Panc1 (cell line): ENCODE measurements around the gene SIGMAR1. TPM values are rescaled to one million over a fixed set of nuclear protein-coding genes. Genes with fewer than 3 reads are reported as not detected.

Experiments
- ATAC-seq: fragments of 200-7000 bp; cut with Tn5 transposase; 2 replicates; pipeline ENCODE4 v1.9.1; 2020; ENCODE audit warnings: mild to moderate bottlenecking, moderate library complexity
- BruUV-seq: library from RNA; stranded (reverse); fragments of 400-500 nt; replicated peaks from 2 replicates; lab custom pipeline; 2021; lab: Mats Ljungman, UMichigan
- CTCF ChIA-PET: fragments of 300-600 bp; sonication (Branson Sonifier 250); formaldehyde crosslinking; loops from one replicate; lab custom pipeline; 2022; ENCODE audit warnings: antibody characterized with exemption; lab: Charles Lee
- POLR2A ChIA-PET: fragments of 300-600 bp; sonication (Branson Sonifier 250); formaldehyde crosslinking; loops from one replicate; lab custom pipeline; 2022; ENCODE audit warnings: antibody characterized with exemption; lab: Charles Lee
- DNase-seq: peaks from one replicate; pipeline ENCODE4 v3.0.0-alpha.2; 2010; ENCODE audit warnings: low read depth, low spot score
- H3K27ac ChIP-seq: 2 replicates; pipeline ENCODE4 v1.5.1; 2011; ENCODE audit warnings: mild to moderate bottlenecking, low read length, inconsistent platforms
- H3K27me3 ChIP-seq: fragments of 200-500 bp; sonication (Bioruptor generic); 2 replicates; pipeline ENCODE4 v1.6.0; 2014; ENCODE audit warnings: low read length, inconsistent platforms; ENCODE audit not compliant: control insufficient read depth, insufficient read depth
- H3K36me3 ChIP-seq: fragments of 200-500 bp; sonication (Bioruptor generic); 2 replicates; pipeline ENCODE4 v1.5.1; 2014; ENCODE audit warnings: inconsistent platforms, mild to moderate bottlenecking, low read length, moderate library complexity; ENCODE audit not compliant: control insufficient read depth, insufficient read depth
- H3K4me1 ChIP-seq: 2 replicates; pipeline ENCODE4 v1.5.1; 2011; ENCODE audit warnings: inconsistent platforms, mild to moderate bottlenecking, low read length, moderate library complexity; ENCODE audit not compliant: control insufficient read depth, insufficient read depth
- H3K4me3 ChIP-seq, 2 experiments: 2 replicates each; pipeline ENCODE4 v1.5.1; 2011 to 2012; ENCODE audit warnings: low read depth in 2 of 2, low read length in 2 of 2, mild to moderate bottlenecking in 2 of 2, inconsistent platforms in 1 of 2, moderate library complexity in 1 of 2
- H3K9me3 ChIP-seq: fragments of 200-500 bp; sonication (Bioruptor generic); 2 replicates; pipeline ENCODE4 v1.5.1; 2014; ENCODE audit warnings: low read depth, mild to moderate bottlenecking, inconsistent platforms, low read length, moderate library complexity; ENCODE audit not compliant: control insufficient read depth, insufficient read depth
- CTCF ChIP-seq: fragments of 450-650 bp; IDR thresholded peaks from 2 replicates; pipeline ENCODE4 v1.5.1; 2017; ENCODE audit warnings: mild to moderate bottlenecking
- POLR2AphosphoS5 ChIP-seq: IDR thresholded peaks from 2 replicates; pipeline ENCODE4 v1.6.1; 2012; ENCODE audit warnings: mild to moderate bottlenecking, low read depth, low read length, moderate library complexity
- REST ChIP-seq, 2 experiments: IDR thresholded peaks; 2 replicates each; pipeline ENCODE4 v1.6.1; 2011 to 2012; ENCODE audit warnings: low read depth in 2 of 2, control low read depth in 1 of 2, low read length in 1 of 2, mild to moderate bottlenecking in 1 of 2, moderate library complexity in 1 of 2; ENCODE audit not compliant: insufficient read depth in 1 of 2
- SIN3A ChIP-seq: IDR thresholded peaks from 2 replicates; pipeline ENCODE4 v1.6.1; 2012; ENCODE audit warnings: low read depth, mild to moderate bottlenecking, low read length, moderate library complexity, borderline replicate concordance; ENCODE audit not compliant: insufficient read depth
- TCF7L2 ChIP-seq: IDR thresholded peaks from 2 replicates; pipeline ENCODE4 v1.6.1; 2011; ENCODE audit warnings: mild to moderate bottlenecking, low read depth, low read length, inconsistent platforms
- in situ Hi-C: cut with HindIII; loops from 2 replicates; pipeline ENCODE4 v1.10.0; 2016; ENCODE audit warnings: low sequenced_read_pairs, low pct_unique_long_range_greater_than_20kb
- intact Hi-C: fragments of 100-400 bp; cut with micrococcal nuclease; formaldehyde crosslinking; loops from one replicate; pipeline ENCODE4 v1.10.0; 2022; ENCODE audit not compliant: unreplicated experiment
- total RNA-seq: library from RNA; stranded (reverse); gene quantifications from one replicate; pipeline ENCODE4 v1.2.1, GENCODE V29; 2021; ENCODE audit not compliant: unreplicated experiment

The SIGMAR1 gene
- total RNA-seq, 1 experiment from 2014 or later, result 131 TPM

GRCh38 chr9:34599546-34599945 is 38.0 kb downstream of the SIGMAR1 start:
- intact Hi-C loops (no loop called here), in situ Hi-C loops (no loop called here)
- ChIA-PET POLR2A (no interaction called here), CTCF (no interaction called here)
- ATAC-seq (no peak), DNase-seq (no peak)
- BruUV-seq, result no TSS peak
- no peak for TF ChIP-seq POLR2AphosphoS5
- TF ChIP-seq SIN3A, result no peak
- TF ChIP-seq TCF7L2, result no peak
- no peak for TF ChIP-seq CTCF
- no peak for TF ChIP-seq REST (IDR thresholded peaks at IDR 0.05; ENCODE audit: insufficient read depth in 1 of 2, low read depth in 2 of 2, low read length in 1 of 2)
- Histone ChIP-seq H3K9me3 (no peaks in the 10 kb centered on the region), H3K4me1 (no peaks in the 10 kb centered on the region), H3K27ac (no peak overlapping the region), H3K27me3 (peaks cover under 1% of the 10 kb centered on the region; the same call in 1 of the 2 replicates), H3K4me3 (no peak overlapping the region), H3K36me3 (no peaks in the 10 kb centered on the region)

- Histone ChIP-seq H3K36me3 (no peaks in the 10 kb centered on the region), H3K27ac (no peak overlapping the region), H3K9me3 (no peaks in the 10 kb centered on the region), H3K4me1 (peaks cover 10% of the 10 kb centered on the region), H3K4me3 (no peak overlapping the region), H3K27me3 (peaks cover 2% of the 10 kb centered on the region; the same call in 1 of the 2 replicates)
- intact Hi-C loops, result no loop called here
- TF ChIP-seq SIN3A, result no peak
- TF ChIP-seq TCF7L2, result no peak
- TF ChIP-seq CTCF, result no peak
- TF ChIP-seq REST (IDR thresholded peaks at IDR 0.05; ENCODE audit: insufficient read depth in 1 of 2, low read depth in 2 of 2, low read length in 1 of 2), result no peak
- TF ChIP-seq POLR2AphosphoS5, result no peak
- ATAC-seq (no peak), DNase-seq (no peak)
- POLR2A ChIA-PET, result no interaction called here
- CTCF ChIA-PET, result no interaction called here
- no TSS peak for BruUV-seq
- in situ Hi-C loops, result no loop called here
Observed at GRCh38 chr9:34594177-34594576, 43.4 kb downstream of the SIGMAR1 start.
